Upper lobe of left lung (tissue), 6 donors: ENCODE results near the gene TOMM70. TPM values are rescaled to one million over a fixed set of nuclear protein-coding genes. Genes with fewer than 3 reads are reported as not detected.

Experiments
- ATAC-seq, 2 donors: fragments of 200-7000 bp; cut with Tn5 transposase; one replicate each; pipeline ENCODE4 v1.9.1; 2022; ENCODE audit warnings: mild to moderate bottlenecking in 2 of 2, moderate library complexity in 2 of 2; ENCODE audit not compliant: low FRiP score in 2 of 2
- DNase-seq, 2 donors: peaks; one replicate each; pipeline ENCODE4 v3.0.0-alpha.2; 2019 to 2020
- H3K27ac ChIP-seq, 4 donors: fragments of 200-600 bp; sonication (generic); one replicate each; pipeline ENCODE4 v1.5.1; 2016 to 2019
- H3K27me3 ChIP-seq, 4 donors: fragments of 200-600 bp; sonication (generic); one replicate each; pipeline ENCODE4 v1.5.1; 2017 to 2019
- H3K36me3 ChIP-seq, 4 donors: fragments of 200-600 bp; sonication (generic); one replicate each; pipeline ENCODE4 v1.5.1; 2016 to 2019
- H3K4me1 ChIP-seq, 4 donors: fragments of 200-600 bp; sonication (generic); one replicate each; pipeline ENCODE4 v1.5.1; 2018 to 2019
- H3K4me3 ChIP-seq, 4 donors: fragments of 200-600 bp; sonication (generic); one replicate each; pipeline ENCODE4 v1.5.1; 2017 to 2019; ENCODE audit warnings: mild to moderate bottlenecking in 2 of 4, moderate library complexity in 1 of 4
- H3K9me3 ChIP-seq, 4 donors: fragments of 200-600 bp; sonication (generic); one replicate each; pipeline ENCODE4 v1.5.1; 2018 to 2019
- CTCF ChIP-seq, 6 experiments: fragments of 450-650 bp in 4 of 6; fragments of 200-600 bp in 2 of 6; sonication (generic) in 2 of 6; IDR thresholded peaks; one replicate each; pipeline ENCODE4 v1.5.1; 2016 to 2019; ENCODE audit warnings: antibody characterized with exemption in 6 of 6
- EP300 ChIP-seq, 4 donors: sonication (generic); formaldehyde crosslinking; IDR thresholded peaks; one replicate each; pipeline ENCODE4 v1.5.1; 2017; ENCODE audit warnings: antibody characterized with exemption in 4 of 4, control low read depth in 2 of 4
- POLR2A ChIP-seq, 4 donors: fragments of 450-650 bp; IDR thresholded peaks; one replicate each; pipeline ENCODE4 v1.5.1; 2016 to 2017; ENCODE audit warnings: antibody characterized with exemption in 4 of 4, mild to moderate bottlenecking in 2 of 4
- POLR2AphosphoS5 ChIP-seq, 2 donors: sonication (generic); formaldehyde crosslinking; IDR thresholded peaks; one replicate each; pipeline ENCODE4 v1.5.1; 2017; ENCODE audit warnings: antibody characterized with exemption in 2 of 2
- WGBS, 2 donors: methylation state at CpG; one replicate each; pipeline ENCODE4 v1.1.5; 2017 to 2018; 5-methylcytosine and 5-hydroxymethylcytosine counted together
- total RNA-seq, 6 donors: library from RNA; depleted of rRNA in 4 of 6; stranded (reverse); fragments of >200 nt in 4 of 6; gene quantifications; one replicate each; pipeline versions ENCODE4 v1.1.0 to v1.2.1, GENCODE V29; 2016 to 2021
- donor health status: DM: no; HTN: no; CAD: no; lungs with moderate emphysema.
- donor health status: DM: no; HTN: yes; CAD: no; lungs with severe emphysema.

Gene TOMM70
- total RNA-seq, 6 donors from 2014 or later = 14.1 to 38.4 (median 30.2) TPM

- no peaks in the 10 kb centered on the region for H3K27me3 ChIP-seq
- H3K4me3 ChIP-seq = no peak overlapping the region
- 91% methylated on average over 3 of the region's 3 CpGs for WGBS, 2 donors
- H3K9me3 ChIP-seq = peaks cover 0 to 5% (median 0%) of the 10 kb centered on the region in 4 donors
- no peak for DNase-seq
- no peaks in the 10 kb centered on the region for H3K4me1 ChIP-seq
- H3K36me3 ChIP-seq = no peaks in the 10 kb centered on the region
- no peak overlapping the region for H3K27ac ChIP-seq
- TF ChIP-seq CTCF (IDR thresholded peaks at IDR 0.05) = no peak
- no peak for TF ChIP-seq POLR2A (IDR thresholded peaks at IDR 0.05)
- no peak for TF ChIP-seq POLR2AphosphoS5 (IDR thresholded peaks at IDR 0.05)
- no peak for TF ChIP-seq EP300 (IDR thresholded peaks at IDR 0.05)
- ATAC-seq = no peak
Measured at GRCh38 chr3:100440895-100441294, 40.0 kb upstream of the TOMM70 start.

- no peaks in the 10 kb centered on the region for H3K4me1 ChIP-seq
- DNase-seq (no peak), ATAC-seq (no peak)
- WGBS, 2 donors = 93 to 95% methylated on average over 2 of the region's 2 CpGs
- no peaks in the 10 kb centered on the region for H3K27me3 ChIP-seq
- H3K27ac ChIP-seq = no peak overlapping the region
- TF ChIP-seq POLR2A (IDR thresholded peaks at IDR 0.05) (no peak), CTCF (IDR thresholded peaks at IDR 0.05) (no peak), EP300 (IDR thresholded peaks at IDR 0.05) (no peak), POLR2AphosphoS5 (IDR thresholded peaks at IDR 0.05) (no peak)
- no peaks in the 10 kb centered on the region for H3K36me3 ChIP-seq
- H3K9me3 ChIP-seq = peaks cover 0 to 5% (median 0%) of the 10 kb centered on the region in 4 donors
- H3K4me3 ChIP-seq = no peak overlapping the region
Measured at GRCh38 chr3:100438623-100438974, 37.7 kb upstream of the TOMM70 start.

GRCh38 chr3:100437721-100438622, 37.1 kb upstream of the TOMM70 start:
- ATAC-seq (no peak), DNase-seq (no peak)
- no peak for TF ChIP-seq POLR2A (IDR thresholded peaks at IDR 0.05)
- no peak for TF ChIP-seq POLR2AphosphoS5 (IDR thresholded peaks at IDR 0.05)
- TF ChIP-seq CTCF (IDR thresholded peaks at IDR 0.05) = no peak
- TF ChIP-seq EP300 (IDR thresholded peaks at IDR 0.05) = no peak
- no peaks in the 10 kb centered on the region for H3K27me3 ChIP-seq
- H3K36me3 ChIP-seq = no peaks in the 10 kb centered on the region
- no peaks in the 10 kb centered on the region for H3K4me1 ChIP-seq
- 84 to 88% methylated on average over 3 of the region's 3 CpGs for WGBS, 2 donors
- no peak overlapping the region for H3K4me3 ChIP-seq
- no peaks in the 10 kb centered on the region for H3K9me3 ChIP-seq
- H3K27ac ChIP-seq = no peak overlapping the region

- DNase-seq = no peak
- H3K4me1 ChIP-seq = no peaks in the 10 kb centered on the region
- no peaks in the 10 kb centered on the region for H3K27me3 ChIP-seq
- no peak overlapping the region for H3K4me3 ChIP-seq
- no peak overlapping the region for H3K27ac ChIP-seq
- no peaks in the 10 kb centered on the region for H3K9me3 ChIP-seq
- H3K36me3 ChIP-seq = no peaks in the 10 kb centered on the region
- WGBS, 2 donors = 93 to 94% methylated on average over 2 of the region's 2 CpGs
- no peak for ATAC-seq
- TF ChIP-seq EP300 (IDR thresholded peaks at IDR 0.05) = no peak
Measured at GRCh38 chr3:100436951-100437350, 36.1 kb upstream of the TOMM70 start.

- DNase-seq = no peak
- 86 to 89% methylated on average over 2 of the region's 2 CpGs for WGBS, 2 donors
- no peaks in the 10 kb centered on the region for H3K27me3 ChIP-seq
- H3K4me3 ChIP-seq = peak overlapping the region in 3 of 4 donors; percentile 1 to 17 (median 14)
- H3K36me3 ChIP-seq = no peaks in the 10 kb centered on the region
- no peaks in the 10 kb centered on the region for H3K4me1 ChIP-seq
- ATAC-seq = no peak
- TF ChIP-seq CTCF (IDR thresholded peaks at IDR 0.05) (no peak), EP300 (IDR thresholded peaks at IDR 0.05) (no peak), POLR2AphosphoS5 (IDR thresholded peaks at IDR 0.05) (no peak), POLR2A (IDR thresholded peaks at IDR 0.05) (no peak)
- no peaks in the 10 kb centered on the region for H3K9me3 ChIP-seq
- H3K27ac ChIP-seq = no peak overlapping the region
Measured at GRCh38 chr3:100429187-100429716, 28.4 kb upstream of the TOMM70 start.
